ENCODE results near the gene KIAA0930.
"Not testable (repeated sequence)": the region's sequence is repeated elsewhere in the genome, so short reads cannot be mapped to it uniquely, and the experiment has no call there.

The KIAA0930 gene

GRCh38 chr22:45278125-45278524 is 37.4 kb upstream of the KIAA0930 start:
- TF ChIP-seq CTCF (conservative IDR thresholded peaks at IDR 0.05; ENCODE audit: low read depth, low read length) = no peak

GRCh38 chr22:45277720-45278119 is 37.0 kb upstream of the KIAA0930 start:
- not testable (repeated sequence) for H3K4me3 ChIP-seq (ENCODE audit: low read depth, low read length); DNase-seq (ENCODE audit: low read depth)

More at GRCh38 chr22:45278125-45278524, 37.4 kb upstream of the KIAA0930 start:
- DNase-seq (ENCODE audit: low read depth) = no peak
- H3K4me3 ChIP-seq (ENCODE audit: low read depth, low read length) = no peak overlapping the region

GRCh38 chr22:45276507-45277105 is 35.9 kb upstream of the KIAA0930 start:
- no peak for TF ChIP-seq CTCF (conservative IDR thresholded peaks at IDR 0.05; ENCODE audit: low read depth, low read length)
- no peak overlapping the region for H3K4me3 ChIP-seq (ENCODE audit: low read depth, low read length)
- no peak for DNase-seq (ENCODE audit: low read depth)

- DNase-seq (ENCODE audit: low read depth) = no peak
- no peak for TF ChIP-seq CTCF (conservative IDR thresholded peaks at IDR 0.05; ENCODE audit: low read depth, low read length)
- no peak overlapping the region for H3K4me3 ChIP-seq (ENCODE audit: low read depth, low read length)
These were observed 32.9 kb upstream of the KIAA0930 start for GRCh38 chr22:45273452-45274075.

GRCh38 chr22:45272498-45272897 is 31.8 kb upstream of the KIAA0930 start:
- no peak overlapping the region for H3K4me3 ChIP-seq (ENCODE audit: low read depth, low read length)
- no peak for DNase-seq (ENCODE audit: low read depth)
- TF ChIP-seq CTCF (conservative IDR thresholded peaks at IDR 0.05; ENCODE audit: low read depth, low read length) = no peak

- DNase-seq (ENCODE audit: low read depth) = no peak
- no peak for TF ChIP-seq CTCF (conservative IDR thresholded peaks at IDR 0.05; ENCODE audit: low read depth, low read length)
- no peak overlapping the region for H3K4me3 ChIP-seq (ENCODE audit: low read depth, low read length)
These were observed 31.0 kb upstream of the KIAA0930 start for GRCh38 chr22:45271667-45272201.

GRCh38 chr22:45270095-45271020 is 29.7 kb upstream of the KIAA0930 start:
- peak; percentile 69 for DNase-seq (ENCODE audit: low read depth)
- peak; percentile 11 for TF ChIP-seq CTCF (conservative IDR thresholded peaks at IDR 0.05; ENCODE audit: low read depth, low read length)
- H3K4me3 ChIP-seq (ENCODE audit: low read depth, low read length) = no peak overlapping the region

Data from choroid plexus epithelial cell (primary cell).